Thymus (tissue), 14 donors: ENCODE data around the gene WWC2. TPM values are rescaled to one million over a fixed set of nuclear protein-coding genes. Genes with fewer than 3 reads are reported as not detected.

ENCODE experiments used
- DNase-seq, 9 donors: peaks; one replicate each; pipeline ENCODE4 v3.0.0-alpha.2; 2013; ENCODE audit warnings: low spot score in 9 of 9, low read depth in 6 of 9, missing footprints in 1 of 9
- H3K27ac ChIP-seq, 2 donors: one replicate each; pipeline ENCODE4 v1.5.1; 2013; ENCODE audit warnings: control low read depth in 1 of 2, low read depth in 1 of 2, low read length in 1 of 2, mild to moderate bottlenecking in 1 of 2, moderate library complexity in 1 of 2
- H3K27me3 ChIP-seq, 2 donors: one replicate each; pipeline ENCODE4 v1.5.1; 2013; ENCODE audit warnings: low read length in 1 of 2; ENCODE audit not compliant: control insufficient read depth in 2 of 2, insufficient read depth in 1 of 2
- H3K36me3 ChIP-seq, 2 donors: one replicate each; pipeline ENCODE4 v1.5.1; 2013; ENCODE audit warnings: low read length in 1 of 2, mild to moderate bottlenecking in 1 of 2, moderate library complexity in 1 of 2; ENCODE audit not compliant: control insufficient read depth in 2 of 2, insufficient read depth in 2 of 2
- H3K4me1 ChIP-seq, 2 donors: one replicate each; pipeline ENCODE4 v1.5.1; 2013; ENCODE audit warnings: low read length in 2 of 2; ENCODE audit not compliant: control insufficient read depth in 2 of 2, insufficient read depth in 2 of 2
- H3K4me3 ChIP-seq, 2 donors: one replicate each; pipeline ENCODE4 v1.5.1; 2013; ENCODE audit warnings: low read length in 2 of 2, control low read depth in 1 of 2, mild to moderate bottlenecking in 1 of 2
- H3K9me3 ChIP-seq, 2 donors: one replicate each; pipeline ENCODE4 v1.5.1; 2013; ENCODE audit warnings: low read length in 1 of 2, mild to moderate bottlenecking in 1 of 2; ENCODE audit not compliant: control insufficient read depth in 2 of 2, insufficient read depth in 1 of 2
- WGBS: extraction: QIAGEN DNeasy Blood & Tissue Kit; methylation state at CpG from one replicate; pipeline ENCODE4 v1.1.7; 2013; 5-methylcytosine and 5-hydroxymethylcytosine counted together
- long read RNA-seq, 10 donors: transcript quantifications; one replicate each; lab custom pipeline, GENCODE V29; 2026
- polyA plus RNA-seq: library from polyadenylated mRNA; stranded (reverse); fragments of 200-250 nt; gene quantifications from one replicate; pipeline ENCODE4 v1.2.3, GENCODE V29; 2013
- total RNA-seq: library from RNA; stranded (reverse); fragments of 120-200 nt; gene quantifications from one replicate; pipeline ENCODE4 v1.2.4, GENCODE V29; 2013
- donor health status: healthy.

Gene WWC2
- total RNA-seq, result 1.5 TPM
- 2.5 TPM for polyA plus RNA-seq
- long read RNA-seq, donor 1, result 0 reads
- long read RNA-seq, donor 2, result 0 reads
- long read RNA-seq, donor 3, full-length matches to known transcripts, result 1 of 1 reads
- long read RNA-seq, donor 3, partial matches to known transcripts, result 0 of 1 reads
- long read RNA-seq, donor 3, other reads (novel, unspliced or antisense), result 0 of 1 reads
- long read RNA-seq, donor 4, result 0 reads
- long read RNA-seq, donor 5, partial matches to known transcripts, result 0 of 2 reads
- long read RNA-seq, donor 5, other reads (novel, unspliced or antisense), result 0 of 2 reads
- long read RNA-seq, donor 6, result 0 reads
- long read RNA-seq, donor 7, full-length matches to known transcripts, result 1 of 1 reads
- long read RNA-seq, donor 7, partial matches to known transcripts, result 0 of 1 reads
- long read RNA-seq, donor 7, other reads (novel, unspliced or antisense), result 0 of 1 reads
- long read RNA-seq, donor 8, result 0 reads
- long read RNA-seq, donor 9, full-length matches to known transcripts, result 1 of 1 reads
- long read RNA-seq, donor 9, partial matches to known transcripts, result 0 of 1 reads
- long read RNA-seq, donor 9, other reads (novel, unspliced or antisense), result 0 of 1 reads
- long read RNA-seq, donor 10, result 0 reads

GRCh38 chr4:183098723-183099536 lies at the start of gene WWC2:
Gene WWC2, plus strand, starts transcription at chr4:183099257. Its CDS starts 235 bp downstream, at chr4:183099492.
- DNase-seq, result peak in 8 of 9 donors; percentile 13 to 74 (median 48)
- Histone ChIP-seq H3K4me3 (peak within 1 kb of the TSS; percentile 37 to 57), H3K27ac (peak within 1 kb of the TSS; percentile 51 to 74), H3K9me3 (no peaks in the 10 kb centered on the region), H3K4me1 (peaks cover 5 to 7% of the 10 kb centered on the region in 2 donors), H3K36me3 (peaks cover 0 to 3% of the 10 kb centered on the region in 2 donors), H3K27me3 (peaks cover 52 to 81% of the 10 kb centered on the region in 2 donors)
- under 1% methylated on average over 102 of the region's 102 CpGs for WGBS

GRCh38 chr4:183053681-183054080 lies 45.4 kb upstream of the WWC2 start:
- H3K27ac ChIP-seq, result no peak overlapping the region
- no peak overlapping the region for H3K4me3 ChIP-seq
- H3K9me3 ChIP-seq, result no peaks in the 10 kb centered on the region
- DNase-seq, result no peak
- WGBS, result 91% methylated on average over 1 of the region's 1 CpG
- no peaks in the 10 kb centered on the region for H3K36me3 ChIP-seq
- no peaks in the 10 kb centered on the region for H3K27me3 ChIP-seq
- no peaks in the 10 kb centered on the region for H3K4me1 ChIP-seq

DNA sequence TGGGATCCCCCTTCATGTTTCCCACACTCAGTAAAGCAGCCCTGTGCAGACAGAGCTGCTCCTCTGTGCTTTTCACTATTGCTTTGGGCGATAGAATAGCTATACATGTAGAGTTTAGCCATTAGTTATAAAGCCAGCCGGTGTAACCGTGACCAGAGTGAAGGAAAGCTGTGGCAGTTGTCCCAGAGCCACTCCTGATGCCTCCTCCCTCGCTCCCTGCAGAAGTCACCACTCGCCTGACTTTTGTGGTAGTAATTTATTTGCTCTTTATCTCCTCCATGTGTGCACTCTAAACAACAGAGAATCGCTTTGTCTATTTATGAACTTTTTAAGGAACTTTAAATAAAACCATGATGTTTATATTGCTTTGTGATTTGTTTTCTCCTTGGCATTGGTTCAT lies 41.8 kb upstream of the WWC2 start:
- WGBS, result 94% methylated on average over 6 of the region's 6 CpGs

GRCh38 chr4:183059797-183060196 lies 39.3 kb upstream of the WWC2 start:
- no peak overlapping the region for H3K4me3 ChIP-seq
- no peak for DNase-seq
- 89% methylated on average over 1 of the region's 1 CpG for WGBS
- no peaks in the 10 kb centered on the region for H3K27me3 ChIP-seq
- no peaks in the 10 kb centered on the region for H3K4me1 ChIP-seq
- H3K9me3 ChIP-seq, result no peaks in the 10 kb centered on the region
- H3K27ac ChIP-seq, result no peak overlapping the region
- H3K36me3 ChIP-seq, result no peaks in the 10 kb centered on the region

More for the DNA sequence above, 41.8 kb upstream of the WWC2 start:
- no peak overlapping the region for H3K4me3 ChIP-seq
- H3K4me1 ChIP-seq, result no peaks in the 10 kb centered on the region
- no peaks in the 10 kb centered on the region for H3K36me3 ChIP-seq
- H3K27ac ChIP-seq, result no peak overlapping the region
- DNase-seq, result no peak
- H3K9me3 ChIP-seq, result no peaks in the 10 kb centered on the region
- H3K27me3 ChIP-seq, result no peaks in the 10 kb centered on the region

- WGBS, result 84% methylated on average over 5 of the region's 5 CpGs
- H3K9me3 ChIP-seq, result peaks cover 0 to 8% of the 10 kb centered on the region in 2 donors
- H3K4me3 ChIP-seq, result no peak overlapping the region
- no peaks in the 10 kb centered on the region for H3K4me1 ChIP-seq
- no peaks in the 10 kb centered on the region for H3K36me3 ChIP-seq
- DNase-seq, result no peak
- no peak overlapping the region for H3K27ac ChIP-seq
- no peaks in the 10 kb centered on the region for H3K27me3 ChIP-seq
Observed at GRCh38 chr4:183068502-183068901, 30.6 kb upstream of the WWC2 start.

DNA sequence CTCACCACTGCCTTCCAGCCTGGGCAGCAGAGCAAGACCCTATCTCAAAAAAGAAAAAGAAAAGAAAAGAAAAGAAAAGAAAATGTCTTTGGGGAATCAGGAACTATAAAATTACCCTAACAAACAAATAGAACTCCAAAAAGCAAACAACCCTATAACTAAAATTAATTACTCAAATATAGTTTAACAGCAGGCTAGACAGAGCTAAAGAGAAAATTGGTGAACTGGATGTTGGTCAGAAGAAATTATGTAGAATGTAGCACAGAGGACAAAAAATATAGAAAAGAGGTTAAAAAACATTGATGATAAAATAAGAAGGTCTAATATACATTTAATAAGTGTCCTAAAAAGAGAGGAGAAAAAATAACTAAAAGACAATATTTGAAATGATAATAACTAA lies 27.8 kb upstream of the WWC2 start:
- H3K4me1 ChIP-seq, result no peaks in the 10 kb centered on the region
- H3K27ac ChIP-seq, result no peak overlapping the region
- no peaks in the 10 kb centered on the region for H3K27me3 ChIP-seq
- peaks cover 0 to 8% of the 10 kb centered on the region in 2 donors for H3K9me3 ChIP-seq
- no peak overlapping the region for H3K4me3 ChIP-seq
- no peaks in the 10 kb centered on the region for H3K36me3 ChIP-seq
- no peak for DNase-seq

GRCh38 chr4:183072176-183072575 lies 26.9 kb upstream of the WWC2 start:
- H3K9me3 ChIP-seq, result peaks cover 0 to 8% of the 10 kb centered on the region in 2 donors
- H3K27me3 ChIP-seq, result no peaks in the 10 kb centered on the region
- no peak for DNase-seq
- 95% methylated on average over 2 of the region's 2 CpGs for WGBS
- H3K4me1 ChIP-seq, result no peaks in the 10 kb centered on the region
- H3K27ac ChIP-seq, result no peak overlapping the region
- H3K4me3 ChIP-seq, result no peak overlapping the region
- no peaks in the 10 kb centered on the region for H3K36me3 ChIP-seq

DNA sequence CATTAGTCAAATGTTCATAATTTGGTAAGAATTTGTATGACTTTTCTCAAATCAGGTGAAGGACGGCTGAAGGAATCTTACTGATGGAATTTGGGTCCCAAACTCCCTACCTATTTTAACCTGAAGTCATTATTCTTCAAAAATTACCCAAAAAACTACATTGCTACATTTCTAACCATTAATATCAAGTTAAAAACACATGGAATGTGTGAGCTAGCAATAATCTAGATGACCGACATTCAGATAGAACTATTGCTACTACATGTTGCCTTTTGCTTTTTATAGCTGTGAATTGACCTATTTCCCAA lies 25.3 kb upstream of the WWC2 start:
- Histone ChIP-seq H3K27ac (no peak overlapping the region), H3K27me3 (no peaks in the 10 kb centered on the region), H3K4me1 (no peaks in the 10 kb centered on the region), H3K36me3 (no peaks in the 10 kb centered on the region), H3K4me3 (no peak overlapping the region), H3K9me3 (peaks cover 0 to 7% of the 10 kb centered on the region in 2 donors)
- no peak for DNase-seq
- 43% methylated on average over 2 of the region's 2 CpGs for WGBS
